Measurements from ENCODE around the gene DAP. TPM values are rescaled to one million over a fixed set of nuclear protein-coding genes. Genes with fewer than 3 reads are reported as not detected.

The DAP gene
- total and polyA plus RNA-seq, 2 donors from 2014 or later = 123 to 133 TPM

GRCh38 chr5:10700516-10700915 is 60.5 kb downstream of the DAP start:
- intact Hi-C loops (cut with DNase I) = no loop called here
- DNase-seq (no peak), FAIRE-seq (no peak)
- Histone ChIP-seq H3K4me3 (ENCODE audit: low read length in 3 of 3) (no peak overlapping the region), H3K27ac (ENCODE audit: low read depth in 2 of 2, low read length in 2 of 2) (no peak overlapping the region), H3K4me1 (ENCODE audit: control insufficient read depth in 2 of 3, insufficient read depth in 2 of 3, low read depth in 1 of 3, low read length in 3 of 3) (peaks cover 0 to 8% (median 6%) of the 10 kb centered on the region in 3 donors), H3K27me3 (ENCODE audit: control insufficient read depth, insufficient read depth, low read length) (no peaks in the 10 kb centered on the region), H3K9me3 (ENCODE audit: control insufficient read depth in 2 of 3, insufficient read depth in 1 of 3, low read length in 3 of 3) (no peaks in the 10 kb centered on the region), H3K9ac (ENCODE audit: low read length in 3 of 3) (no peak overlapping the region), H3K36me3 (ENCODE audit: control insufficient read depth in 2 of 3, insufficient read depth in 3 of 3, low read length in 3 of 3) (no peaks in the 10 kb centered on the region)
- no peak for TF ChIP-seq CTCF (IDR thresholded peaks at IDR 0.05; ENCODE audit: borderline replicate concordance, extremely low read depth, insufficient read depth)

- Histone ChIP-seq H3K27me3 (ENCODE audit: control insufficient read depth, insufficient read depth, low read length) (no peaks in the 10 kb centered on the region), H3K4me1 (ENCODE audit: control insufficient read depth in 2 of 3, insufficient read depth in 2 of 3, low read depth in 1 of 3, low read length in 3 of 3) (peaks cover 0 to 10% (median 6%) of the 10 kb centered on the region in 3 donors), H3K4me3 (ENCODE audit: low read length in 3 of 3) (no peak overlapping the region), H3K9me3 (ENCODE audit: control insufficient read depth in 2 of 3, insufficient read depth in 1 of 3, low read length in 3 of 3) (no peaks in the 10 kb centered on the region), H3K9ac (ENCODE audit: low read length in 3 of 3) (no peak overlapping the region), H3K27ac (ENCODE audit: low read depth in 2 of 2, low read length in 2 of 2) (no peak overlapping the region), H3K36me3 (ENCODE audit: control insufficient read depth in 2 of 3, insufficient read depth in 3 of 3, low read length in 3 of 3) (no peaks in the 10 kb centered on the region)
- no peak for TF ChIP-seq CTCF (IDR thresholded peaks at IDR 0.05; ENCODE audit: borderline replicate concordance, extremely low read depth, insufficient read depth)
- FAIRE-seq = no peak
- DNase-seq = no peak
- intact Hi-C loops (cut with DNase I) = no loop called here
Observed at GRCh38 chr5:10699987-10700386, 61.0 kb downstream of the DAP start.

DNA sequence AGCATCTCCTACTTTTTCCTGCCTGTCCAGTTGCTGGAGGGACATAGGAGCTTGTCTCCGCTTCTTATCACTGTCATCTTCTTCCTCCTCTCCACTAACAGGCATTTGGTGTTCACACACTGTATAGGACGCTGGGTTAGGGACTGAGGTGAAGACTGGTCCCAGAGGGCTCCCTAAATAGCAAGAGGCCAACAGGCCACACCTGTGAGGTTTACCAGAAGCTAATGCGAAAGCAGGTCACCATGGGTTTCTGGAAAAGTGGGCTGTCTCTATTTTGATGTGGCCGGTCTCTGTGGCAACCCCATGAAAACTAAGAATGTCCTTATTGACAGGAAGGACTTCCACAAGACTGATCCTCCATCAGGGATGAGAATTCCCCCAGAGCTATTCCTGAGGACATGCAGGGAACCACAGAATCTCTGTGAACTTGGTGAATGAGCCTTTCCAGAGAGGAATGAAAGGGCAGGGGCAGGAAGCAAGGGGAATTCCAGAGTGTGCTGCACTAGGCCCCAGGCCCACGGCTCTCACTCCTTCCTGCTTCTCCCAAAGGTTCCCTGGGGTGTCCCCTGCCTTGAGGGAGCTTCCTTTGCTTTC is 61.7 kb downstream of the DAP start:
- H3K27ac ChIP-seq (ENCODE audit: low read depth in 2 of 2, low read length in 2 of 2) = no peak overlapping the region
- H3K36me3 ChIP-seq (ENCODE audit: control insufficient read depth in 2 of 3, insufficient read depth in 3 of 3, low read length in 3 of 3) = no peaks in the 10 kb centered on the region
- no peak overlapping the region for H3K4me3 ChIP-seq (ENCODE audit: low read length in 3 of 3)
- DNase-seq (no peak), FAIRE-seq (no peak)
- H3K27me3 ChIP-seq (ENCODE audit: control insufficient read depth, insufficient read depth, low read length) = no peaks in the 10 kb centered on the region
- TF ChIP-seq CTCF (IDR thresholded peaks at IDR 0.05; ENCODE audit: borderline replicate concordance, extremely low read depth, insufficient read depth) = no peak
- H3K4me1 ChIP-seq (ENCODE audit: control insufficient read depth in 2 of 3, insufficient read depth in 2 of 3, low read depth in 1 of 3, low read length in 3 of 3) = peaks cover 0 to 12% (median 6%) of the 10 kb centered on the region in 3 donors
- intact Hi-C loops (cut with DNase I) = no loop called here
- H3K9ac ChIP-seq (ENCODE audit: low read length in 3 of 3) = no peak overlapping the region
- H3K9me3 ChIP-seq (ENCODE audit: control insufficient read depth in 2 of 3, insufficient read depth in 1 of 3, low read length in 3 of 3) = no peaks in the 10 kb centered on the region
